ENCODE measurements around the gene CD59. TPM values are rescaled to one million over a fixed set of nuclear protein-coding genes. Genes with fewer than 3 reads are reported as not detected.

Gene CD59
- total and polyA plus RNA-seq, 2 of the 13 experiments (the other 11 are each of a cell fraction or from before 2014, with no cell fraction given): 127 to 289 TPM

GRCh38 chr11:33775832-33776470 lies 39.7 kb upstream of the CD59 start:
- peaks cover 31% of the 10 kb centered on the region for H3K4me1 ChIP-seq (ENCODE audit: insufficient read depth, low read length)
- no peaks in the 10 kb centered on the region for H3K36me3 ChIP-seq (replicated peaks in 1 of 2; ENCODE audit: control insufficient read depth in 1 of 2, insufficient read depth in 2 of 2, low read length in 2 of 2)
- WGBS (ENCODE audit: low lambda C conversion rate): 3% methylated on average over 1 of the region's 1 CpG
- DNase-seq (ENCODE audit: low spot score) (no peak), ATAC-seq (no peak), FAIRE-seq (no peak)
- H3K4me3 ChIP-seq (replicated peaks in 1 of 3; ENCODE audit: insufficient read depth in 1 of 3, low read depth in 2 of 3, low read length in 3 of 3): no peak overlapping the region
- H2AFZ ChIP-seq (ENCODE audit: low read length): no peak overlapping the region
- H3K79me2 ChIP-seq (ENCODE audit: insufficient read depth, low read length): peaks cover 4% of the 10 kb centered on the region
- H3K9me3 ChIP-seq (ENCODE audit: low read length): no peaks in the 10 kb centered on the region
- intact Hi-C loops (cut with micrococcal nuclease; ENCODE audit: unreplicated experiment) (no loop called here), in situ Hi-C loops (cut with HindIII; ENCODE audit: extremely low pct_ligation_motif_present, low pct_unique_long_range_greater_than_20kb) (no loop called here)
- no peak overlapping the region for H3K4me2 ChIP-seq (ENCODE audit: low read depth, low read length)
- no peak overlapping the region for H3K27ac ChIP-seq (ENCODE audit: extremely low read length, insufficient read depth, low read length)
- POLR2A ChIA-PET: no interaction called here
- TF ChIP-seq KDM5A (IDR thresholded peaks at IDR 0.05; ENCODE audit: borderline replicate concordance, low read length) (no peak), IRF2 (CRISPR knock-in tag; IDR thresholded peaks at IDR 0.05) (no peak), ATRX (CRISPR knock-in tag; IDR thresholded peaks at IDR 0.05; ENCODE audit: borderline replicate concordance) (no peak), RCOR2 (CRISPR knock-in tag; IDR thresholded peaks at IDR 0.05) (no peak), NAIF1 (CRISPR knock-in tag; IDR thresholded peaks at IDR 0.05; ENCODE audit: borderline replicate concordance) (no peak), MAFK (conservative IDR thresholded peaks at IDR 0.05 in 1 of 2, IDR thresholded peaks at IDR 0.05 in 1 of 2; ENCODE audit: low read length in 2 of 2) (no peak), ZFP91 (CRISPR knock-in tag; IDR thresholded peaks at IDR 0.05; ENCODE audit: borderline replicate concordance) (no peak), KDM5B (CRISPR knock-in tag; IDR thresholded peaks at IDR 0.05; ENCODE audit: borderline replicate concordance) (no peak)
- no TSS peak for BruUV-seq (replicated peaks)
- peaks cover 5% of the 10 kb centered on the region; the same call in 1 of the 2 replicates for H4K20me1 ChIP-seq (ENCODE audit: insufficient read depth, low read length)
- CTCF ChIA-PET (ENCODE audit: low intra/inter-chr PET ratio, low total read pairs): no interaction called here
- H3K9ac ChIP-seq (ENCODE audit: insufficient read depth, low read depth, low read length): no peak overlapping the region
- H3K27me3 ChIP-seq (ENCODE audit: control insufficient read depth in 1 of 2, insufficient read depth in 2 of 2, low read length in 2 of 2): peaks cover 0 to 36% of the 10 kb centered on the region in 2 experiments; a peak in 2 of 5 replicates

Data from HepG2 (cell line).